GM18498 (cell line): Measurements from ENCODE around the gene TMCC2.

ENCODE experiments used
- ATAC-seq: cut with Tn5 transposase; IDR thresholded peaks from one replicate; pipeline ENCODE4 v1.9.1; 2021; ENCODE audit warnings: mild to moderate bottlenecking, moderate library complexity; ENCODE audit not compliant: unreplicated experiment

The TMCC2 gene

GRCh38 chr1:205298191-205298994 is 70.6 kb downstream of the TMCC2 start:
- no peak for ATAC-seq

DNA sequence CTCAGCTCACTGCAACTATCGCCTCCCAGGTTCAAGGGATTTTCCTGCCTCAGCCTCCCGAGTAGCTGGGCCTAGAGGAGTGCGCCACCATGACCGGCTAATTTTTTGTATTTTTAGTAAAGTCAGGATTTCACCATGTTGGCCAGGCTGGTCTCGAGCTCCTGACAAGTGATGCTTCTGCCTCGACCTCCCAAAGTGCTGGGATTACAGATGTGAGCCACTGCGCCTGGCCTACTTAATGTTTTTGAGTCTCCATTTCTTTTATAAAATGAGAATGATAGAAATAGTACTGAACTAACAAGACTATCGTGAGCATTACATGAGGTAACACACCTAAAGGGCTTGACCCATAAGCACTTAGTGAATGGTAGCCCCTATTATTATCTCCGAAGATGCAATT is 72.4 kb downstream of the TMCC2 start:
- no peak for ATAC-seq

- no peak for ATAC-seq
Observed at GRCh38 chr1:205301205-205301821, 73.6 kb downstream of the TMCC2 start.

DNA sequence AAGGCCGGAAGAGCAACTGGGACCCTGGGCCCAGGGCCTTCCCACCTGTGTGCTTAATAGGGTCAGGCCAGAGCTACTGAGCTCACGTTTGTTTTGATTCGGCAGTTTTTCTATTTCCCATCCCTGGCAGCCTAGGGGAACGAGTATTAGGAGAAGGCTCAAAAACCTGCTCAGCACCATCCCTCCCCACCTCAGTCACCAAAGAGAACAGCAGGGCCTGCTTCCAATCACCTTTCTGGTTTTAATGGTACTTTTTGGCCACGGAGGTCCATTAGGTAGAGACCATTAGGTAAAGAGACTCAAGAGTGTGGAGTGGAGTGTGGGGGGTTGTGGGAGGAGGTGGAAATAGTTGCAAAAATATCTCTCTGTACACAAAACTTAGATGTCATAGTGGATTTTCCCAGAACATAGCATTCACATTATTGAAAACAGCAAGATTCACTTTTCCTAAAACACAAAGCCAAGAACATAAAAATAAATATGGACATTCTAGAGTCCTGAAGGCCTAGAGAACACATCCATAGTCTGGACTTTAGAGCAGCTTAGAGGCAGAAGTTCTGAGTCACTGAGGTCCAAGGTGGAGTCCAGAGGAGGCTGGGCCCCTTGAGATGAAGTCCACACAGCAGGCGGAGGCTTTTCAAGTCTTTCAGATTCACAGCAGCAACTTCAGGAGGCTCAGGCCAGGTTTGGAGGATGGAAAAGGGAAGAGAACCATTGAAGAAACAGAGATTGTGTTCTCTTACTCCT is 74.3 kb downstream of the TMCC2 start:
- ATAC-seq, result no peak

DNA sequence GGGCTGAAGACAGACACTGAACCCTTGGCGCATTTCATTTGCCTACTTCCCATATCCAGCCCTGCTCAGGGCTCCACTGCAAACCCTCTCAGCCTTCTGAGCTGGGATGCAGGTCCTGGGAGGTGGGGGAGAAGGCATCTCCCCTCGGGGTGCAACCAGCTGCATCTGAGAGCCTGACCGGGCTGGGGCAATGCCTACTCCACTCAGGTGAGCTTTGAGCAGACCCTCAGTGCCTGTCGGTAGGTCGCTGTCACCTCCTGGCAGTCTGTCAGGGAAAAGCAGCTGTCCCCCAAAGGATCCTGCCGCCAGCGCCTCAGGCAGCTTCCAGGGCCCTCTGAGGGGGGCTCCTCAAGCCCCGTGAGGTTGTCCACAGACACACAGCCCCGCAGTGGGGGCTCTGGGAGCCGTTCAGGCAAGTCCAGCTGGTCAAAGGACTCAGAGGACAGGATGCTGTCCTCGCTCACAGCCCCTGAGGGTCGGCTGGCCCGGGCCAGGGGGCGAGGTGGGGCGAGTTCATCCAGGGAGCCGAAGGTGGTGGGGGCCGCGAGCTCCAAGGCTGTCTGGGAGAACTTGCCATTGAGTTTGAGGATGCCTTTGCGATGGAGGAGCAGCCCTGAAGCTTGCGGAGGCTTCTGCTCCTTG is 75.6 kb downstream of the TMCC2 start:
- ATAC-seq, result no peak

DNA sequence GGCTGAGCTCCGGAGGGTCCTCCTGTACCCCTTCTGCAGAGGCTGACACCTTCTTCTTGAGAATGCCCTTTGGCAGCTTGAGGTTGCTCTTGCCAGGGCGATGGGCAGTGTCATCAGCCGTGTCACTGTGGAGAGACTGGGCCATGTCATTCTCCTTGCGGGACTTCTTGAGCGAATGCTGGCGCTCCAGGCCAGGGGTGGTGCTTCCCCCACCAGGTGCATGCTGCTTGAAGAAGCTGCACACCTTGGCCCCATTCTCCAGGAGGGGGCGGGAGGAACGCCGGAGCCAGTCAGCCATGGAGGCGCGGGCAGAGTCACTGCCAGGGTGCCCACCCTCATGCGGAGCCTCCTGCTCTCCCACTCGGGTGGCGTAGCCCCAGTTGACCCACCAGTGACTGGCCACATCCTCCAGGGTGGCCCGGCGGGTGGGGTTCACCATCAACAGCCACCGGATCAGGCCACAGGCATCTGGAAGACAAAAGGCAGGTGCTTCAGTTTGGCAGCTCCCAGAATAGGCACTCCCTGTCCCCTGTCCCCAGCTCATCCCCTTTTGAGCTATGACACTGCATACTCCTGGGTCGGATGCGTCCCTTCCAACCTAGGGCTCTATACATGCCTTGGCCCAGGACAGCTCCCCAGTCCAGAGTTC is 76.4 kb downstream of the TMCC2 start:
- no peak for ATAC-seq

GRCh38 chr1:205304695-205305070 is 76.9 kb downstream of the TMCC2 start:
- ATAC-seq, result no peak

DNA sequence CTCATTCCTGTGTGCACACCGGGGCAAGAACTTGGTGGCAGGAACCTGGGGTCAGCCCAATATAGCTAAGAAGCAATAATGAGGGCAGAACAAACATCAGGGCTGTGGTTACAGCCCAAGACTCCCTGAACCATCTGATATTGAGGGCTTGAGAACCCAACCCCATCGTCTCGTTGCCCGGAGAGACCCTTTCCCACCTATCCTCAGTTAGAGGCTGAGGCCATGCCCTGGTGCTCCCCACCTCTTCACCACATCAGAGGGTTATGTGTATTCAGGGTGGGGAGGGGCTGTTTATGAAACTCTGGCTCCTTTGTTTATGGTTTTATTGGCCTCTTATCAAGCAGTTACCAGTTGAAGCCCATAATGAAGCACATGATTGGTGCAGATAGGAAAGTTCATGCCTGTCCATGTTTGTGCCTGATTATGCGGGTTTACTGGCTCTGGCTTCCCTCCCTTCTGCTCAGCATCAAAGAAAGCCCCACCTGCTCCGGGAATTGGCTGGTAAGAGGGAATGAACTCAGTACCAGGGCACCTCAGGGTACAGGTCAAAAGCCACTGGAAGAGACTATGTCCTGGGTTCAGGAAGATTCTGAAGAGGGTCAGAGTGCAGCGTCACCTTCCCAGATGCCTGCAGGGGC is 79.3 kb downstream of the TMCC2 start:
- no peak for ATAC-seq

- ATAC-seq, result no peak
Observed at GRCh38 chr1:205309741-205310140, 82.0 kb downstream of the TMCC2 start.

- ATAC-seq, result no peak
Observed at GRCh38 chr1:205310976-205311704, 83.4 kb downstream of the TMCC2 start.

- ATAC-seq, result no peak
Observed at GRCh38 chr1:205312866-205313562, 85.3 kb downstream of the TMCC2 start.

DNA sequence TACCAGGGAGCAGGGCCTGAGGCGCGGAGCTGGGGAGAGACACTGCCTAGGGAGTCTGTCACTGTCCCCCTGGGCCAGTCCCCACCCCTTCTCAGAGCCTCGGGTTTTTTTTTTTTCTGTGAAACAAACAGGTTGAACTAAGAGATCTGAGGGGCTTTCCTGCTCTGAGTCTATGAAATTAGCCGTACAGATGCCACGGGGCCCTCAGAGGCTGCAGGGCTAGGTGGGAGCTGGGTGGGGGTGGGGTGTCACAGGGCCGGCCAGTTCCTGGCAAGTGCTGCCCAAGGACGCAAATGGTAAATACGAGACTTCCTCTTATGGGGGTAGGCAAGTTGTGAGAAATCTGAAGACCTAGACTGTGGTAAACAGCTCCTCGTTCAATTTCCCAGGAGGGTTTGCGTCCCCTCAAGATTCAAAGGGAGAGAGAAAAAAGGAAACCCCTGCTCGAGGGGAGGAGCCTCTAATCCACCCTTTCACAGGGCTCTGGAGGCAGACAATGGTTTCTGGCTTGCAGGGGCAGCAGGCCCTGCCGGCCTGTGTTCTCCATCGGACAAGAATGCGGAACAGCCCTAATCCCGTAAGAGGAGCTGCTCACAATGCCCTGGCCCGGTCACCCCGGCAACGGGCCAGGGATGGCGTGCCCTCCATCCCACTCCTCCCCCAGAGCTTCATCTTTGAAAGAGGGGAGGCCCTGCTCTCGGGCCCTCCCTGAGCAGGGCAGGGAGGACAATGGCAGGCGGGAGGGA is 86.0 kb downstream of the TMCC2 start:
- ATAC-seq, result no peak

DNA sequence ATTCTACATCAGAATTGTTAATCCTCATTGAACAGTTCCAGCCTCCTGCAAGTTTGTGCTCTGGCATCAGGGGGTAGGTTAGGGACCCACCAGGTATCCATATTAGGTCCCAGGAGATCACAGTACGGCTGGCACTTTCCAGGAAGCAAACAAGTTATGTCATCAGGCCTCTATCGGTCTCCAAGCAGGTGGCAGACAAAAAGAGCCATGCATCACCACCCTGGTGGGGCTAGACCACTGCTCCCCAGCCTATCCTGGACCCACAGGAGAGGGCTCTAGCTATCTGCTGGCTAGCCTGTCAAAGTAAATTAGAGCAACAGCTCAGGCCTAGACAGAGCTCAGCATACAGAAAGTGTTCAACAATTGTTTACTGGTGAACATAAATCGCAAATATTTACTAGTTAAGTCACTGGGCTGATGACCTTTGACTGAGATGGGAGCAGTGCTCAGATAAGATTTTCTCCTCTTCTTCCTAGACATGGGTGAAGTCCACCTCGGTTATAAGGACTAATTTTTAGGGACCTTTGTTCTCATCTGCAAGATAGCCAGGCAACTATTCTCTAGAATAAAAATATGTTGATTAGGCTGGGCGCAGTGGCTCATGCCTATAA is 87.4 kb downstream of the TMCC2 start:
- no peak for ATAC-seq

GRCh38 chr1:205316161-205316566 is 88.4 kb downstream of the TMCC2 start:
- no peak for ATAC-seq

- no peak for ATAC-seq
Observed at GRCh38 chr1:205317311-205317917, 89.7 kb downstream of the TMCC2 start.

DNA sequence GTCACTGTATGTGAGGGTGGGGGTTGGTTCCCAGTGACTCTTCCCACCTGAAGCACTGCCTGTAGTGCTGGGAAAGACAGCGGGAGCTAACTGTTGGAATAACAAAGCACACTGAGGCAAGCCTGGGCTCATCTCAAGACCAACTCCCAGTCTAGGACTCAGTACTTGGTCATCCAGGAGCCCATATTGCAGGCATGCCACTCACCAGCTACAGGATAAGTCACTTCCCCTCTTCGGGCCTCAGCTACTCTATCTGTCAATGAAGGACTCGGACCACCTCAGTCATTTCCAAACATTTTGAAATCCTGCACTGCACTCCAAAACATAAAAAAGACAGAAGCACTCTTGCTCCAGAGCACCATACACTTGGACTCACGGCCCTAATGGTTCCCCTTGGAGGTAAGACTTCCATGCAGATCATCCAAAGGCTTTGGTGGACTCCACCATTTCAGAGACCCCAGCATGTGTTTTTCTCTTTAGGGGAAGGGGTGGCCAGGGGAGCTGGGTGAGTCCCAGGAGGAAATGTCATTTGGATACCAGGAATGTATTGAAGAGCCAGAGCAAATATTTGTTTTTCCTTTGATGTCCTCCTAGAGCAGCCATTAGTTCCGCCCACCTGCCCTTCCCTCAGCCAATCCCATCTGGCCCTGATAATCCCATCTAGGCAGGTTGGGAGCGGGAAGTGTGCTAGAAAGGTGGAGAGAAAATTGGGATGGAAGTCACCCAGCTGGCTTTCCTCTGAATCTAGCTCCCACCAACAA is 90.7 kb downstream of the TMCC2 start:
- no peak for ATAC-seq
